IMR-90 (cell line): ENCODE data around the gene SPPL2A. TPM values are rescaled to one million over a fixed set of nuclear protein-coding genes. Genes with fewer than 3 reads are reported as not detected.

Experiments used
- ATAC-seq: fragments of 200-7000 bp; cut with Tn5 transposase; 2 replicates; pipeline ENCODE4 v1.9.1; 2020; ENCODE audit warnings: low read depth, mild to moderate bottlenecking, moderate library complexity
- BruUV-seq: library from RNA; stranded (reverse); fragments of 400-500 nt; replicated peaks from 2 replicates; lab custom pipeline; 2021; lab: Mats Ljungman, UMichigan
- CTCF ChIA-PET: fragments of 300-600 bp; formaldehyde crosslinking; extraction: SDS; loops from one replicate; lab custom pipeline; 2021; ENCODE audit warnings: antibody characterized with exemption; lab: Yijun Ruan, JAX
- POLR2A ChIA-PET: fragments of 300-600 bp; sonication (Branson Sonifier 250); formaldehyde crosslinking; loops from one replicate; lab custom pipeline; 2022; ENCODE audit warnings: antibody characterized with exemption; ENCODE audit not compliant: unreplicated experiment; lab: Charles Lee
- DNase-seq: peaks from one replicate; pipeline ENCODE4 v3.0.0; 2013
- H2AFZ ChIP-seq: replicated peaks from 2 replicates; pipeline ENCODE3; 2013; ENCODE audit warnings: low read length, mild to moderate bottlenecking; ENCODE audit not compliant: poor library complexity
- H2AK5ac ChIP-seq: 2 replicates; pipeline ENCODE4 v1.6.1; 2013; ENCODE audit warnings: low read depth, low read length, inconsistent platforms
- H2AK9ac ChIP-seq: replicated peaks from 2 replicates; pipeline ENCODE3; 2013; ENCODE audit warnings: mild to moderate bottlenecking, low read depth, low read length, moderate library complexity; ENCODE audit not compliant: poor library complexity
- H2BK120ac ChIP-seq: 2 replicates; pipeline ENCODE4 v1.6.1; 2013; ENCODE audit warnings: low read depth, low read length, inconsistent platforms
- H2BK15ac ChIP-seq: 3 replicates; pipeline ENCODE4 v1.6.1; 2013; ENCODE audit warnings: low read depth, low read length, inconsistent platforms
- H2BK20ac ChIP-seq: 2 replicates; pipeline ENCODE4 v1.6.1; 2013; ENCODE audit warnings: low read depth, mild to moderate bottlenecking, inconsistent platforms, low read length, moderate library complexity
- H2BK5ac ChIP-seq: 2 replicates; pipeline ENCODE4 v1.6.1; 2013; ENCODE audit warnings: mild to moderate bottlenecking, low read depth, low read length, inconsistent platforms; ENCODE audit not compliant: poor library complexity, severe bottlenecking
- H3K14ac ChIP-seq: replicated peaks from 2 replicates; pipeline ENCODE4 v1.6.1; 2013; ENCODE audit warnings: low read depth, low read length, inconsistent platforms
- H3K18ac ChIP-seq: 2 replicates; pipeline ENCODE4 v1.6.1; 2013; ENCODE audit warnings: low read depth, low read length, control low read depth
- H3K23ac ChIP-seq: 2 replicates; pipeline ENCODE4 v1.6.1; 2013; ENCODE audit warnings: low read depth, low read length, inconsistent platforms
- H3K27ac ChIP-seq: 2 replicates; pipeline ENCODE4 v1.5.1; 2013; ENCODE audit warnings: mild to moderate bottlenecking, control low read depth, low read length; ENCODE audit not compliant: insufficient read depth
- H3K27me3 ChIP-seq: 2 replicates; pipeline ENCODE4 v1.6.1; 2013; ENCODE audit warnings: low read length; ENCODE audit not compliant: control insufficient read depth, insufficient read depth
- H3K36me3 ChIP-seq: 2 replicates; pipeline ENCODE4 v1.6.1; 2013; ENCODE audit warnings: low read length, mixed read lengths; ENCODE audit not compliant: control insufficient read depth, insufficient read depth
- H3K4ac ChIP-seq: 2 replicates; pipeline ENCODE4 v1.6.1; 2013; ENCODE audit warnings: low read depth, low read length, inconsistent platforms
- H3K4me1 ChIP-seq: 2 replicates; pipeline ENCODE4 v1.6.1; 2013; ENCODE audit warnings: low read length, mixed read lengths; ENCODE audit not compliant: control insufficient read depth, insufficient read depth
- H3K4me2 ChIP-seq: 2 replicates; pipeline ENCODE4 v1.6.1; 2013; ENCODE audit warnings: low read depth, mild to moderate bottlenecking, control low read depth, low read length, moderate library complexity
- H3K4me3 ChIP-seq: 2 replicates; pipeline ENCODE4 v1.5.1; 2013; ENCODE audit warnings: low read depth, mild to moderate bottlenecking, control low read depth, low read length, moderate library complexity; ENCODE audit not compliant: insufficient read depth
- H3K56ac ChIP-seq: 2 replicates; pipeline ENCODE4 v1.6.1; 2013; ENCODE audit warnings: low read length, inconsistent platforms; ENCODE audit not compliant: insufficient read depth; ENCODE audit errors: extremely low read depth
- H3K79me1 ChIP-seq, 2 experiments: 2 replicates each; pipeline ENCODE4 v1.6.1; 2013; ENCODE audit warnings: low read length in 2 of 2, inconsistent platforms in 1 of 2, low read depth in 1 of 2
- H3K9ac ChIP-seq: 2 replicates; pipeline ENCODE4 v1.6.1; 2013; ENCODE audit warnings: low read depth, low read length, control low read depth
- H3K9me1 ChIP-seq: 2 replicates; pipeline ENCODE4 v1.6.1; 2013; ENCODE audit warnings: low read length, inconsistent platforms; ENCODE audit not compliant: insufficient read depth
- H3K9me3 ChIP-seq: 2 replicates; pipeline ENCODE4 v1.6.1; 2013; ENCODE audit warnings: low read length; ENCODE audit not compliant: control insufficient read depth, insufficient read depth
- H4K20me1 ChIP-seq: 2 replicates; pipeline ENCODE4 v1.6.1; 2013; ENCODE audit warnings: low read length, inconsistent platforms; ENCODE audit not compliant: insufficient read depth
- H4K5ac ChIP-seq: 2 replicates; pipeline ENCODE4 v1.6.1; 2013; ENCODE audit warnings: mild to moderate bottlenecking, low read depth, low read length, control low read depth
- H4K8ac ChIP-seq, 2 experiments: 2 replicates each; pipeline ENCODE4 v1.6.1; 2013; ENCODE audit warnings: low read depth in 2 of 2, low read length in 2 of 2, control low read depth in 1 of 2, inconsistent platforms in 1 of 2
- H4K91ac ChIP-seq: 2 replicates; pipeline ENCODE4 v1.6.1; 2013; ENCODE audit warnings: low read depth, low read length, inconsistent platforms; ENCODE audit not compliant: insufficient read depth
- WGBS, 2 experiments: methylation state at CpG; one replicate each; pipeline versions ENCODE4 v1.1.5 to v1.1.7; 2013; ENCODE audit warnings: missing lambda C conversion rate in 2 of 2; ENCODE audit not compliant: insufficient read length in 1 of 2; ENCODE audit errors: extremely low coverage in 2 of 2; 5-methylcytosine and 5-hydroxymethylcytosine counted together
- dilution Hi-C: fragments of 300-500 bp; cut with HindIII; formaldehyde crosslinking; loops from one replicate; pipeline ENCODE4 v1.14.3; 2018; ENCODE audit warnings: low sequenced_read_pairs; ENCODE audit not compliant: unreplicated experiment
- in situ Hi-C: fragments of 300-500 bp; cut with MboI; formaldehyde crosslinking; loops from 3 replicates; pipeline ENCODE4 v1.14.3; 2019; ENCODE audit warnings: low sequenced_read_pairs, inconsistent platforms, mixed read lengths
- intact Hi-C: fragments of 100-400 bp; cut with micrococcal nuclease; formaldehyde crosslinking; loops from 2 replicates; pipeline ENCODE4 v1.10.0; 2022
- polyA plus RNA-seq, 3 experiments: library from polyadenylated mRNA; depleted of rRNA; stranded (reverse); fragments of >200 nt; gene quantifications; 2 replicates each; pipeline ENCODE4 v1.2.3, GENCODE V29; 2012; ENCODE audit warnings: low replicate concordance in 1 of 3
- total RNA-seq: library from RNA; depleted of rRNA; stranded (reverse); fragments of >200 nt; gene quantifications from 2 replicates; pipeline ENCODE4 v1.2.3, GENCODE V29; 2012
- TF ChIP-seq, protein P1 (sequence below): fragments of 150-350 bp; IDR thresholded peaks from 2 replicates; pipeline ENCODE4 v1.6.1; 2016; ENCODE audit warnings: low read depth, mild to moderate bottlenecking, low read length, moderate library complexity, borderline replicate concordance

SPPL2A gene
- total and polyA plus RNA-seq, 2 of the 4 experiments (the other 2 are of a cell fraction), result 29.2 to 53.8 TPM

DNA sequence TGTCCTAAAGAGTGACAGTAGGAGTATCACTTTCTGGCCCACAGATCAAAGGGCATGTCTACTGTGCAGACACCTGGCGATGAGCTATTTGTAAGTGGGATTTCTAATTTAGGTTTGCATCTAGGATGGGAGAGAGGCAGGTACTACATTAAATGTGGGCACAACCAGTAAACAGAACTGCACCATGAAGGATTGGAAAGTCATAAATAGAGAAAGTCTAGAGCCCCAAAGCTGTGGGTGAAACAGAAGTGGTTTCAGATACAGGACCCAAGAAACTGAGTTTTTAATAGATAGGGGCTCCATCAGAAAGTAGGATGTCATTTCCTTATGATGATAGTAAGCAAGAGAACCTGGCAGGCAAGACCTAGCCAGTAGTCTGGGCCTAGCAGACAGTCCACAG is 35.2 kb upstream of the SPPL2A start:
- no CpG with 5 or more reads among the region's 1 CpG for whole genome bisulfite sequencing, 2 experiments
- Histone ChIP-seq H3K27me3 (peaks cover 2% of the 10 kb centered on the region), H2AK5ac (no peak overlapping the region), H3K79me1 (no peaks in the 10 kb centered on the region), H3K4ac (no peak overlapping the region), H3K23ac (no peak overlapping the region), H3K9me3 (no peaks in the 10 kb centered on the region), H3K14ac (no peak overlapping the region), H3K18ac (no peak overlapping the region), H2AK9ac (no peak overlapping the region), H2BK120ac (no peak overlapping the region), H4K91ac (no peak overlapping the region), H2BK20ac (no peak overlapping the region), H2BK15ac (no peak overlapping the region), H3K4me3 (no peak overlapping the region), H4K20me1 (no peaks in the 10 kb centered on the region), H2BK5ac (no peak overlapping the region), H3K9ac (no peak overlapping the region), H3K56ac (no peak overlapping the region), H2AFZ (no peak overlapping the region), H3K27ac (no peak overlapping the region), H3K9me1 (no peaks in the 10 kb centered on the region), H4K8ac (no peak overlapping the region), H4K5ac (no peak overlapping the region), H3K36me3 (no peaks in the 10 kb centered on the region), H3K4me2 (no peak overlapping the region), H3K4me1 (no peaks in the 10 kb centered on the region)
- ATAC-seq (no peak), DNase-seq (no peak)
- intact Hi-C loops (no loop called here), in situ Hi-C loops (no loop called here), dilution Hi-C loops (no loop called here)
- CTCF ChIA-PET, result no interaction called here
- no TSS peak for BruUV-seq
- POLR2A ChIA-PET, result no interaction called here
- TF ChIP-seq, protein P1, sequence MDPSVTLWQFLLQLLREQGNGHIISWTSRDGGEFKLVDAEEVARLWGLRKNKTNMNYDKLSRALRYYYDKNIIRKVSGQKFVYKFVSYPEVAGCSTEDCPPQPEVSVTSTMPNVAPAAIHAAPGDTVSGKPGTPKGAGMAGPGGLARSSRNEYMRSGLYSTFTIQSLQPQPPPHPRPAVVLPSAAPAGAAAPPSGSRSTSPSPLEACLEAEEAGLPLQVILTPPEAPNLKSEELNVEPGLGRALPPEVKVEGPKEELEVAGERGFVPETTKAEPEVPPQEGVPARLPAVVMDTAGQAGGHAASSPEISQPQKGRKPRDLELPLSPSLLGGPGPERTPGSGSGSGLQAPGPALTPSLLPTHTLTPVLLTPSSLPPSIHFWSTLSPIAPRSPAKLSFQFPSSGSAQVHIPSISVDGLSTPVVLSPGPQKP, result no peak
